Osteocyte (in vitro differentiated cells): ENCODE measurements around the gene G6PC3. TPM values are rescaled to one million over a fixed set of nuclear protein-coding genes. Genes with fewer than 3 reads are reported as not detected.
"Not testable (repeated sequence)": the region's sequence is repeated elsewhere in the genome, so short reads cannot be mapped to it uniquely, and the experiment has no call there.

Source experiments
- DNase-seq: peaks from one replicate; pipeline ENCODE4 v3.0.0; 2021; ENCODE audit warnings: mixed read lengths; ENCODE audit not compliant: unreplicated experiment; ENCODE audit errors: extremely low spot score
- H3K27ac Mint-ChIP-seq: one replicate; pipeline ENCODE4 v1.8.0; 2021; ENCODE audit warnings: mild to moderate bottlenecking, mixed read lengths; ENCODE audit not compliant: unreplicated experiment
- H3K27me3 Mint-ChIP-seq: one replicate; pipeline ENCODE4 v1.8.0; 2021; ENCODE audit warnings: mixed read lengths; ENCODE audit not compliant: unreplicated experiment
- H3K36me3 Mint-ChIP-seq: one replicate; pipeline ENCODE4 v1.8.0; 2021; ENCODE audit warnings: mixed read lengths; ENCODE audit not compliant: unreplicated experiment
- H3K4me1 Mint-ChIP-seq: one replicate; pipeline ENCODE4 v1.8.0; 2021; ENCODE audit warnings: mixed read lengths; ENCODE audit not compliant: unreplicated experiment
- H3K4me3 Mint-ChIP-seq: one replicate; pipeline ENCODE4 v1.8.0; 2021; ENCODE audit warnings: mild to moderate bottlenecking, moderate library complexity, mixed read lengths; ENCODE audit not compliant: unreplicated experiment
- H3K9me3 Mint-ChIP-seq: one replicate; pipeline ENCODE4 v1.8.0; 2021; ENCODE audit warnings: mixed read lengths; ENCODE audit not compliant: unreplicated experiment
- total RNA-seq: library from RNA; stranded (reverse); gene quantifications from 2 replicates; pipeline ENCODE4 v1.2.1, GENCODE V29; 2021
- TF ChIP-seq, protein P1 (sequence below): fragments of 200-600 bp; sonication (generic); IDR thresholded peaks from 2 replicates; pipeline ENCODE4 v1.5.0; 2021; ENCODE audit warnings: antibody characterized with exemption, mild to moderate bottlenecking, moderate library complexity

The G6PC3 gene
- total RNA-seq, 1 donor from 2014 or later = 60.3 TPM

DNA sequence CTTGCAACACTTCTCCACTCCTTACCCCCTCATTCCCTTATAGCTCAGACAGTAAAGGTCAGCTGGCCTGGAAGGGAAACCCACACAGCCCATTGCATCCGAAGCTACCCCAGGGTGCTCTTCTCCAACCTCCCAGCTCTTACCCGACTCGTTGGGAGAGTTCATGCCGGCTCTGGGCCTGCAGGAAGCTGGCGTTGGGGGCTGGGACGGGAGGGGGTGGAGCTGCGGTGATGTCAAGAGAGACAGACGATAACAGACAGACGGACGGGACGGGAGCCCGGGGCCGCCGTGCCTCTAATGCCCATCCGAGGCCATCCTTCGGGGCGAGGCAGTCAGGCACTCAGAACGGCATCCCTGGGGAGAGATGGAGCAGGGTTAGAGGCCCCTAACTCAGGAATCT, 46.8 kb downstream of the G6PC3 start:
- no peak for DNase-seq
- Mint-ChIP-seq H3K4me3 (no peak overlapping the region), H3K9me3 (no peaks in the 10 kb centered on the region), H3K36me3 (peaks cover 8% of the 10 kb centered on the region), H3K4me1 (peaks cover 9% of the 10 kb centered on the region), H3K27me3 (no peaks in the 10 kb centered on the region), H3K27ac (no peak overlapping the region)
- TF ChIP-seq, protein P1, sequence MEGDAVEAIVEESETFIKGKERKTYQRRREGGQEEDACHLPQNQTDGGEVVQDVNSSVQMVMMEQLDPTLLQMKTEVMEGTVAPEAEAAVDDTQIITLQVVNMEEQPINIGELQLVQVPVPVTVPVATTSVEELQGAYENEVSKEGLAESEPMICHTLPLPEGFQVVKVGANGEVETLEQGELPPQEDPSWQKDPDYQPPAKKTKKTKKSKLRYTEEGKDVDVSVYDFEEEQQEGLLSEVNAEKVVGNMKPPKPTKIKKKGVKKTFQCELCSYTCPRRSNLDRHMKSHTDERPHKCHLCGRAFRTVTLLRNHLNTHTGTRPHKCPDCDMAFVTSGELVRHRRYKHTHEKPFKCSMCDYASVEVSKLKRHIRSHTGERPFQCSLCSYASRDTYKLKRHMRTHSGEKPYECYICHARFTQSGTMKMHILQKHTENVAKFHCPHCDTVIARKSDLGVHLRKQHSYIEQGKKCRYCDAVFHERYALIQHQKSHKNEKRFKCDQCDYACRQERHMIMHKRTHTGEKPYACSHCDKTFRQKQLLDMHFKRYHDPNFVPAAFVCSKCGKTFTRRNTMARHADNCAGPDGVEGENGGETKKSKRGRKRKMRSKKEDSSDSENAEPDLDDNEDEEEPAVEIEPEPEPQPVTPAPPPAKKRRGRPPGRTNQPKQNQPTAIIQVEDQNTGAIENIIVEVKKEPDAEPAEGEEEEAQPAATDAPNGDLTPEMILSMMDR = no peak

DNA sequence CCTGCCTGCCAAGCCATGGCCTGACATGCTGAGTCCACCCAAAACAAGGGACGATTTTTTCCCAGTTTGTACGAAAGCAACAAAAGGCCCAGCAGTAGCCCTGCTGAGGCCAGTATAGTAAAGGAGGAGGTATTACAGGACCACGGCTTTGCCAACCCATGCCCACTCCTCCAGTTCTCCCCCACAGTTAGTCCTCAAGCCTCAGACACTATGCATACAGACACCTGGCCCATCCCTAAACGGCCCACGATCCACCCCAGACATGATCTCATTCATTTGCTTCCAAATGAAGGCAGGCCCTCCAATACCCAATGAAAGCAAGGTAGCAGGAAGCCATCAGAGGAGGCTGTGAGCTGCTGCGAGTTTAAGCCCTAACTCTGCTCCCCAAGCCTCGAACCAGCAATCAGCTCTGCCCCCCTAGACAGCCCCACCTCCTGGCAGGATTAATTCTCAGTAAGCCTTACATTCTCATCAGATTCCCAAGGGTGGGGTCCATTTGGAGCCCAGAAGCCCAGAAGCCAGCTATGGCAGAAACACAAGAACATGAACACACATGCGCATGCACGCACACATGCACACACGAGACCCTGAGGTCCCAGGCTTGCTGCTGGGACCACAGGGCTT, 48.0 kb downstream of the G6PC3 start:
- TF ChIP-seq, protein P1 = no peak
- DNase-seq = no peak
- peaks cover 6% of the 10 kb centered on the region for H3K36me3 Mint-ChIP-seq
- H3K4me3 Mint-ChIP-seq = no peak overlapping the region
- no peaks in the 10 kb centered on the region for H3K9me3 Mint-ChIP-seq
- no peaks in the 10 kb centered on the region for H3K27me3 Mint-ChIP-seq
- peaks cover 14% of the 10 kb centered on the region for H3K4me1 Mint-ChIP-seq
- no peak overlapping the region for H3K27ac Mint-ChIP-seq

- no peak for DNase-seq
- Mint-ChIP-seq H3K36me3 (peaks cover 4% of the 10 kb centered on the region), H3K27me3 (no peaks in the 10 kb centered on the region), H3K9me3 (no peaks in the 10 kb centered on the region), H3K4me3 (no peak overlapping the region), H3K27ac (no peak overlapping the region), H3K4me1 (peaks cover 18% of the 10 kb centered on the region)
- TF ChIP-seq, protein P1 = no peak
Measured at GRCh38 chr17:44119062-44119461, 48.5 kb downstream of the G6PC3 start.

DNA sequence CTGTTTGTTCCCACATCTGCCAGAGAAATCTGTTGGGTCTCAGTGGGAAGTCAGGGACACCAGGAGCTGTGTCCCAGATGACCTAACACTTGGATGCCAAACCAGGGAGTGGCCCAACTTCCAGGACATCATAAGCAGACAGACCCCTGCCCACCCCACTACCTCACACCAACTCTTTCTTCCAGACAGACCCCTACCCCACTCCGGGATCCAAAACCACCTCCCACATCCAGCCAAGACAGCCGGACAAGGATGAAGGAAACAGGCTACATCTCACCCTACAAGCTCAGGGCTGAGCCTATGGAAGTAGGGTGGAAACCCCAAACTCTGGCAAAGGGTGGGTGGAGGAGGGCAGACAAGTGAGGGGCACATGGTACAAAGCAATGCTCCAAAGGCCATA, 49.3 kb downstream of the G6PC3 start:
- no peak overlapping the region for H3K27ac Mint-ChIP-seq
- TF ChIP-seq, protein P1 = no peak
- no peaks in the 10 kb centered on the region for H3K27me3 Mint-ChIP-seq
- peaks cover 4% of the 10 kb centered on the region for H3K36me3 Mint-ChIP-seq
- H3K4me1 Mint-ChIP-seq = peaks cover 24% of the 10 kb centered on the region
- DNase-seq = no peak
- H3K9me3 Mint-ChIP-seq = no peaks in the 10 kb centered on the region
- H3K4me3 Mint-ChIP-seq = no peak overlapping the region

- H3K27ac Mint-ChIP-seq, H3K36me3 Mint-ChIP-seq, H3K4me3 Mint-ChIP-seq, DNase-seq, H3K9me3 Mint-ChIP-seq, H3K27me3 Mint-ChIP-seq: not testable (repeated sequence)
- H3K4me1 Mint-ChIP-seq = peaks cover 24% of the 10 kb centered on the region
Measured at GRCh38 chr17:44120281-44120680, 49.7 kb downstream of the G6PC3 start.
